Mucosa of rectum (tissue), 2 donors: Measurements from ENCODE around the gene FBH1.

ENCODE experiments used
- H3K27ac ChIP-seq, 2 donors: one replicate each; pipeline ENCODE4 v1.7.0; 2013; ENCODE audit warnings: inconsistent platforms in 2 of 2, low read depth in 2 of 2, low read length in 2 of 2
- H3K27me3 ChIP-seq, 2 donors: one replicate each; pipeline ENCODE4 v1.7.0; 2013; ENCODE audit warnings: low read length in 2 of 2; ENCODE audit not compliant: control insufficient read depth in 2 of 2, insufficient read depth in 2 of 2
- H3K36me3 ChIP-seq, 2 donors: one replicate each; pipeline ENCODE4 v1.7.0; 2013; ENCODE audit warnings: low read length in 2 of 2; ENCODE audit not compliant: control insufficient read depth in 2 of 2, insufficient read depth in 2 of 2
- H3K4me1 ChIP-seq, 2 donors: one replicate each; pipeline ENCODE4 v1.7.0; 2013; ENCODE audit warnings: low read length in 2 of 2, mild to moderate bottlenecking in 1 of 2; ENCODE audit not compliant: control insufficient read depth in 2 of 2, insufficient read depth in 2 of 2
- H3K4me3 ChIP-seq, 2 donors: one replicate each; pipeline ENCODE4 v1.7.0; 2013; ENCODE audit warnings: low read length in 2 of 2
- H3K9ac ChIP-seq, 2 donors: one replicate each; pipeline ENCODE4 v1.7.0; 2013; ENCODE audit warnings: low read length in 2 of 2, low read depth in 1 of 2, mild to moderate bottlenecking in 1 of 2
- H3K9me3 ChIP-seq, 2 donors: one replicate each; pipeline ENCODE4 v1.7.0; 2013; ENCODE audit warnings: low read length in 2 of 2; ENCODE audit not compliant: control insufficient read depth in 2 of 2
- donor health status: healthy.
- donor health status: Normal muscosa, but diverticular disease.

The FBH1 gene

GRCh38 chr10:5985029-5985428, 95.0 kb downstream of the FBH1 start:
- H3K9me3 ChIP-seq = no peaks in the 10 kb centered on the region
- H3K4me3 ChIP-seq = no peak overlapping the region
- no peaks in the 10 kb centered on the region for H3K36me3 ChIP-seq
- peaks cover 7 to 8% of the 10 kb centered on the region in 2 donors for H3K4me1 ChIP-seq
- no peak overlapping the region for H3K9ac ChIP-seq
- H3K27me3 ChIP-seq = no peaks in the 10 kb centered on the region
- H3K27ac ChIP-seq = no peak overlapping the region
